Astrocyte (in vitro differentiated cells and primary cell): ENCODE data around the gene PFDN4.

ENCODE experiments used
- CTCF ChIP-seq: IDR thresholded peaks from 2 replicates; pipeline ENCODE4 v1.5.1; 2011; ENCODE audit warnings: low read depth, mild to moderate bottlenecking, inconsistent platforms, low read length, moderate library complexity; ENCODE audit not compliant: insufficient read depth
- EZH2 ChIP-seq: IDR thresholded peaks from 2 replicates; pipeline ENCODE4 v1.6.1; 2012; ENCODE audit warnings: mild to moderate bottlenecking, low read length, inconsistent platforms; ENCODE audit not compliant: insufficient read depth

- TF ChIP-seq CTCF (no peak), EZH2 (no peak)
Observed at GRCh38 chr20:54251096-54251495, 43.2 kb downstream of the PFDN4 start.
